Body of pancreas (tissue), 4 donors: ENCODE results near the gene SEMA4D.

Source experiments
- POLR2A ChIP-seq, 3 donors: fragments of 450-650 bp; IDR thresholded peaks; one replicate each; pipeline ENCODE4 v1.6.1; 2016; ENCODE audit warnings: antibody characterized with exemption in 3 of 3, mild to moderate bottlenecking in 2 of 3
- TF ChIP-seq, protein P1 (sequence below), 7 experiments: fragments of 450-650 bp in 4 of 7; fragments of 200-600 bp in 3 of 7; sonication (generic) in 3 of 7; IDR thresholded peaks; one replicate each; pipeline ENCODE4 v1.5.1; 2016 to 2019; ENCODE audit warnings: antibody characterized with exemption in 7 of 7

DNA sequence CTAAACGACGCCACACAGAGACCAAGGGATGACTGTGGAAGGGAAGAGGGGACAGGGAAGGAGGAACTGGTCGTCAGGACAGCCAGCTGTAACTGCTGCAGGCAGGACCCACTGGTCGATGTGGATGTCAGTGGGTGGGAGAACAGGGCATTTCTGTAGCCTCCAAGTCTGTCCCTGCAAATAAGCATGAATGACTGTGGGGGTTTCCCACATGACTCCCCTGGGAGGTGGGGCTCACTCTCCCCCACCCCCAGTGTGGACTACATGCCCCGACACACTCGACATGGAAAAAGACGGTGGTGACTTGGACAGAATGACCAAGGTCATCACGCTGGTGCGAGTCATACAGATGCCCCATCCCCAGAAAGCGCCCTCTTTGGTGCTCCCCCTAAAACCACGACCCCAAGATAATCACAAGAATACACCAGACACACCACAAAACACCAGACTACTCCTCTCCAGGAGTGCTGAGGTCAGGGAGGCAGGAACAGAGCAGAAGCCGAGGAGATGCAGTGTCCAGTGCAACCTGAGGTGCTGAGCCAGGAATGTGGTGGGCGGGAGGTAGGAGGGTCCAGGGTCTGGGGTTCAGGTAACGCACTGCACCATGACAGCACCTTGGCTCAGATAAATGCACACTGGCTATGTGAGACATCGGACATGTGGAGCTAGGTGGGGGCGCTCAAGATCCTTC is 114.7 kb downstream of the SEMA4D start:
- TF ChIP-seq, protein P1, sequence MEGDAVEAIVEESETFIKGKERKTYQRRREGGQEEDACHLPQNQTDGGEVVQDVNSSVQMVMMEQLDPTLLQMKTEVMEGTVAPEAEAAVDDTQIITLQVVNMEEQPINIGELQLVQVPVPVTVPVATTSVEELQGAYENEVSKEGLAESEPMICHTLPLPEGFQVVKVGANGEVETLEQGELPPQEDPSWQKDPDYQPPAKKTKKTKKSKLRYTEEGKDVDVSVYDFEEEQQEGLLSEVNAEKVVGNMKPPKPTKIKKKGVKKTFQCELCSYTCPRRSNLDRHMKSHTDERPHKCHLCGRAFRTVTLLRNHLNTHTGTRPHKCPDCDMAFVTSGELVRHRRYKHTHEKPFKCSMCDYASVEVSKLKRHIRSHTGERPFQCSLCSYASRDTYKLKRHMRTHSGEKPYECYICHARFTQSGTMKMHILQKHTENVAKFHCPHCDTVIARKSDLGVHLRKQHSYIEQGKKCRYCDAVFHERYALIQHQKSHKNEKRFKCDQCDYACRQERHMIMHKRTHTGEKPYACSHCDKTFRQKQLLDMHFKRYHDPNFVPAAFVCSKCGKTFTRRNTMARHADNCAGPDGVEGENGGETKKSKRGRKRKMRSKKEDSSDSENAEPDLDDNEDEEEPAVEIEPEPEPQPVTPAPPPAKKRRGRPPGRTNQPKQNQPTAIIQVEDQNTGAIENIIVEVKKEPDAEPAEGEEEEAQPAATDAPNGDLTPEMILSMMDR (IDR thresholded peaks at IDR 0.05), result no peak
- TF ChIP-seq POLR2A (IDR thresholded peaks at IDR 0.05), result no peak
